PC-3 (cell line): ENCODE measurements around the gene PRELID1. TPM values are rescaled to one million over a fixed set of nuclear protein-coding genes. Genes with fewer than 3 reads are reported as not detected.

ENCODE experiments used
- ATAC-seq: fragments of 200-7000 bp; cut with Tn5 transposase; 2 replicates; pipeline ENCODE4 v1.9.1; 2020; ENCODE audit warnings: mild to moderate bottlenecking, moderate library complexity
- BruUV-seq: library from RNA; stranded (reverse); fragments of 400-500 nt; replicated peaks from 2 replicates; lab custom pipeline; 2021; lab: Mats Ljungman, UMichigan
- CTCF ChIA-PET: fragments of 300-600 bp; sonication (Branson Sonifier 250); formaldehyde crosslinking; loops from one replicate; lab custom pipeline; 2022; ENCODE audit warnings: antibody characterized with exemption; lab: Charles Lee
- POLR2A ChIA-PET: fragments of 300-600 bp; sonication (Branson Sonifier 250); formaldehyde crosslinking; loops from one replicate; lab custom pipeline; 2022; ENCODE audit warnings: antibody characterized with exemption; ENCODE audit not compliant: unreplicated experiment; lab: Charles Lee
- DNase-seq: peaks from one replicate; pipeline ENCODE4 v3.0.0-alpha.2; 2015
- H2AFZ ChIP-seq: fragments of 300-600 bp; sonication (generic); 2 replicates; pipeline ENCODE4 v1.6.0; 2016; ENCODE audit warnings: antibody characterized with exemption, low read length
- H3F3A ChIP-seq: fragments of 300-600 bp; sonication (generic); one replicate; pipeline ENCODE4 v1.6.0; 2017; ENCODE audit warnings: antibody characterized with exemption, low read length, control low read depth, mild to moderate bottlenecking; ENCODE audit not compliant: unreplicated experiment
- H3K27ac ChIP-seq: fragments of 300-600 bp; sonication (generic); 2 replicates; pipeline ENCODE4 v1.5.1; 2016; ENCODE audit warnings: mild to moderate bottlenecking, low read length
- H3K27me3 ChIP-seq: fragments of 300-600 bp; sonication (generic); 2 replicates; pipeline ENCODE4 v1.6.1; 2016; ENCODE audit warnings: low read length, mixed read lengths
- H3K36me3 ChIP-seq: fragments of 300-600 bp; sonication (generic); 2 replicates; pipeline ENCODE4 v1.6.1; 2016; ENCODE audit warnings: low read depth, mixed run types, low read length, mixed read lengths
- H3K4me1 ChIP-seq: fragments of 300-600 bp; sonication (generic); 2 replicates; pipeline ENCODE4 v1.5.1; 2016; ENCODE audit warnings: low read length; ENCODE audit not compliant: insufficient read depth
- H3K4me2 ChIP-seq: fragments of 300-600 bp; sonication (generic); 2 replicates; pipeline ENCODE4 v1.6.0; 2016; ENCODE audit warnings: low read length
- H3K4me3 ChIP-seq: fragments of 300-600 bp; sonication (generic); 2 replicates; pipeline ENCODE4 v1.5.1; 2016; ENCODE audit warnings: mild to moderate bottlenecking, low read length, mixed read lengths
- H3K79me2 ChIP-seq: fragments of 300-600 bp; sonication (generic); 2 replicates; pipeline ENCODE4 v1.6.1; 2017; ENCODE audit warnings: low read length, mixed read lengths
- H3K9ac ChIP-seq: fragments of 300-600 bp; sonication (generic); 2 replicates; pipeline ENCODE4 v1.6.0; 2016; ENCODE audit warnings: mild to moderate bottlenecking, low read length
- H3K9me2 ChIP-seq: fragments of 300-600 bp; sonication (generic); replicated peaks from 2 replicates; pipeline ENCODE4 v1.6.1; 2016; ENCODE audit warnings: mixed run types, low read length, mixed read lengths
- H3K9me3 ChIP-seq: fragments of 300-600 bp; sonication (generic); 2 replicates; pipeline ENCODE4 v1.6.1; 2016; ENCODE audit warnings: low read length, mixed read lengths
- H4K20me1 ChIP-seq: fragments of 300-600 bp; sonication (generic); 2 replicates; pipeline ENCODE4 v1.6.1; 2016; ENCODE audit warnings: low read length, mixed read lengths
- CTCF ChIP-seq: fragments of 300-600 bp; sonication (generic); conservative IDR thresholded peaks from 2 replicates; pipeline ENCODE4 v1.5.1; 2017; ENCODE audit warnings: antibody characterized with exemption, low read depth, mild to moderate bottlenecking, low read length
- EZH2 ChIP-seq: fragments of 300-600 bp; sonication (generic); IDR thresholded peaks from one replicate; pipeline ENCODE4 v1.6.1; 2017; ENCODE audit warnings: antibody characterized with exemption, mild to moderate bottlenecking, low read length; ENCODE audit not compliant: unreplicated experiment
- EZH2phosphoT487 ChIP-seq: fragments of 300-600 bp; sonication (generic); IDR thresholded peaks from 2 replicates; pipeline ENCODE4 v1.6.1; 2018; ENCODE audit warnings: mild to moderate bottlenecking, antibody characterized with exemption, low read length, borderline replicate concordance
- intact Hi-C: fragments of 100-400 bp; cut with micrococcal nuclease; formaldehyde crosslinking; loops from 2 replicates; pipeline ENCODE4 v1.9.0; 2023
- total RNA-seq: library from RNA; depleted of rRNA; stranded (reverse); fragments of >200 nt; gene quantifications from 2 replicates; pipeline ENCODE4 v1.2.3, GENCODE V29; 2014

Gene PRELID1
- total RNA-seq, 1 experiment from 2014 or later: 505 TPM

GRCh38 chr5:177330991-177331842 lies 27.6 kb downstream of the PRELID1 start:
- CTCF ChIA-PET: no interaction called here
- peaks cover 13% of the 10 kb centered on the region; the same call in 1 of the 2 replicates for H3K36me3 ChIP-seq

GRCh38 chr5:177332031-177332895 lies 28.7 kb downstream of the PRELID1 start:
- H3K4me1 ChIP-seq: peaks cover 10% of the 10 kb centered on the region
- ATAC-seq (no peak), DNase-seq (no peak)
- no TSS peak for BruUV-seq
- H3K27ac ChIP-seq: no peak overlapping the region
- H2AFZ ChIP-seq: no peak overlapping the region
- no peaks in the 10 kb centered on the region for H3F3A ChIP-seq
- H3K4me3 ChIP-seq: no peak overlapping the region
- intact Hi-C loops: no loop called here
- peaks cover 16% of the 10 kb centered on the region; the same call in 1 of the 2 replicates for H3K36me3 ChIP-seq
- no peak for TF ChIP-seq EZH2
- no peak for TF ChIP-seq EZH2phosphoT487
- TF ChIP-seq CTCF: no peak
- no peak overlapping the region for H3K9ac ChIP-seq
- H3K9me3 ChIP-seq: no peaks in the 10 kb centered on the region
- H3K9me2 ChIP-seq: no peaks in the 10 kb centered on the region
- ChIA-PET CTCF (no interaction called here), POLR2A (no interaction called here)
- H3K27me3 ChIP-seq: no peaks in the 10 kb centered on the region
- H3K79me2 ChIP-seq: no peaks in the 10 kb centered on the region
- H3K4me2 ChIP-seq: no peak overlapping the region
- no peaks in the 10 kb centered on the region for H4K20me1 ChIP-seq

More at GRCh38 chr5:177330991-177331842, 27.6 kb downstream of the PRELID1 start:
- DNase-seq (no peak), ATAC-seq (no peak)
- Histone ChIP-seq H3K4me1 (peaks cover 12% of the 10 kb centered on the region), H3K9ac (no peak overlapping the region), H3K9me2 (no peaks in the 10 kb centered on the region), H3K4me3 (no peak overlapping the region), H3K27me3 (no peaks in the 10 kb centered on the region), H3K9me3 (no peaks in the 10 kb centered on the region), H3K4me2 (no peak overlapping the region), H4K20me1 (no peaks in the 10 kb centered on the region), H2AFZ (no peak overlapping the region), H3K27ac (no peak overlapping the region), H3F3A (no peaks in the 10 kb centered on the region), H3K79me2 (no peaks in the 10 kb centered on the region)
- intact Hi-C loops: no loop called here
- POLR2A ChIA-PET: no interaction called here
- no peak for TF ChIP-seq EZH2
- no peak for TF ChIP-seq EZH2phosphoT487
- no peak for TF ChIP-seq CTCF
- BruUV-seq: no TSS peak
